BE2C (cell line): ENCODE results near the gene AGFG1.

ENCODE experiments used
- DNase-seq: peaks from one replicate; pipeline ENCODE4 v3.0.0-alpha.2; 2020
- H3K27me3 ChIP-seq: fragments of 250-450 bp; sonication (Bioruptor Pico); 2 replicates; pipeline ENCODE4 v1.5.1; 2020; ENCODE audit warnings: mild to moderate bottlenecking
- H3K36me3 ChIP-seq: fragments of 250-450 bp; sonication (Bioruptor Pico); 2 replicates; pipeline ENCODE4 v1.5.1; 2020; ENCODE audit warnings: mild to moderate bottlenecking
- H3K4me1 ChIP-seq: fragments of 250-450 bp; sonication (Bioruptor Pico); 2 replicates; pipeline ENCODE4 v1.5.1; 2020
- H3K4me3 ChIP-seq: 2 replicates; pipeline ENCODE4 v1.5.1; 2011; ENCODE audit warnings: low read depth, low read length
- H3K9me3 ChIP-seq: fragments of 250-450 bp; sonication (Bioruptor Pico); 2 replicates; pipeline ENCODE4 v1.5.1; 2020
- TF ChIP-seq, protein P1 (sequence below): IDR thresholded peaks from 2 replicates; pipeline ENCODE4 v1.5.1; 2012; ENCODE audit warnings: mild to moderate bottlenecking, low read depth, low read length

Gene AGFG1

DNA sequence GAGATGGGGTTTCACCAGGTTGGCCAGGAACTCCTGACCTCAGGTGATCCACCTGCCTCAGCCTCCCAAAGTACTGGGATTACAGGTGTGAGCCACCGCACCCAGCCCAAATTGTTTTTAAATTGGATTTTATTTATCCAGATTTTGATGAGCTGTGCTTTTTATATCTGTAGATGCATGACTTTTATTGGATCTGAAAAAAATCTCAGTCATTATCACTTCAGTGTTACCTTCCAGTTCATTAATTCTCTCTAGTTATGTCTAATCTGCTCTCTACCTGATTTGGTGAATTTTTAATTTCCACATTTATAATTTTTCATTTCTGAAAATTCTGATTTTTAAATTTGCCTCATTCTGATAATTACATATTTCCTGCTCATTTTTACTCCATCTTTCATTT is 13.5 kb downstream of the AGFG1 start:
- no peak for DNase-seq
- Histone ChIP-seq H3K4me1 (no peaks in the 10 kb centered on the region), H3K4me3 (no peak overlapping the region), H3K27me3 (no peaks in the 10 kb centered on the region; the same call in 1 of the 2 replicates), H3K9me3 (no peaks in the 10 kb centered on the region; the same call in 1 of the 2 replicates), H3K36me3 (no peaks in the 10 kb centered on the region)
- TF ChIP-seq, protein P1, sequence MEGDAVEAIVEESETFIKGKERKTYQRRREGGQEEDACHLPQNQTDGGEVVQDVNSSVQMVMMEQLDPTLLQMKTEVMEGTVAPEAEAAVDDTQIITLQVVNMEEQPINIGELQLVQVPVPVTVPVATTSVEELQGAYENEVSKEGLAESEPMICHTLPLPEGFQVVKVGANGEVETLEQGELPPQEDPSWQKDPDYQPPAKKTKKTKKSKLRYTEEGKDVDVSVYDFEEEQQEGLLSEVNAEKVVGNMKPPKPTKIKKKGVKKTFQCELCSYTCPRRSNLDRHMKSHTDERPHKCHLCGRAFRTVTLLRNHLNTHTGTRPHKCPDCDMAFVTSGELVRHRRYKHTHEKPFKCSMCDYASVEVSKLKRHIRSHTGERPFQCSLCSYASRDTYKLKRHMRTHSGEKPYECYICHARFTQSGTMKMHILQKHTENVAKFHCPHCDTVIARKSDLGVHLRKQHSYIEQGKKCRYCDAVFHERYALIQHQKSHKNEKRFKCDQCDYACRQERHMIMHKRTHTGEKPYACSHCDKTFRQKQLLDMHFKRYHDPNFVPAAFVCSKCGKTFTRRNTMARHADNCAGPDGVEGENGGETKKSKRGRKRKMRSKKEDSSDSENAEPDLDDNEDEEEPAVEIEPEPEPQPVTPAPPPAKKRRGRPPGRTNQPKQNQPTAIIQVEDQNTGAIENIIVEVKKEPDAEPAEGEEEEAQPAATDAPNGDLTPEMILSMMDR: no peak

DNA sequence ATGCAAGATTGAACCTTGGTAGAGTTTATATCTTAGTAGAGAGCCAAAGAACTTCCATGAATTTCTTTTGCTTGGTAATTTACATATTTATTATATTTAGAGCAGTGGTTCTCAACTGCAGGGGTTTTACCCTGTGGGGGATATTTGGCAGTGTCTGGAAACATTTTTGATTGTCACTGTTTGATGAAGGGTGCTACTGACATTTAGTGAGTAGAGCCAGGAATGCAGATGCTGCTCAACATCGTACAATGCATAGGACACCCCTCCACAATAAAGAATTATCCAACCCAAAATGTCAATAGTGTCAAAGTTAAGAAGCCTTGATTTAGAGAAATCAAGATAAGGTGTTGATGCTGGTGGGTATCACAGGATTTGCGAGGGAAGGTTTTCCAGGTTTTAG is 14.7 kb downstream of the AGFG1 start:
- no peaks in the 10 kb centered on the region for H3K36me3 ChIP-seq
- no peaks in the 10 kb centered on the region for H3K4me1 ChIP-seq
- no peak for DNase-seq
- no peaks in the 10 kb centered on the region; the same call in 1 of the 2 replicates for H3K27me3 ChIP-seq
- no peak overlapping the region for H3K4me3 ChIP-seq
- TF ChIP-seq, protein P1: no peak
- H3K9me3 ChIP-seq: no peaks in the 10 kb centered on the region; the same call in 1 of the 2 replicates

DNA sequence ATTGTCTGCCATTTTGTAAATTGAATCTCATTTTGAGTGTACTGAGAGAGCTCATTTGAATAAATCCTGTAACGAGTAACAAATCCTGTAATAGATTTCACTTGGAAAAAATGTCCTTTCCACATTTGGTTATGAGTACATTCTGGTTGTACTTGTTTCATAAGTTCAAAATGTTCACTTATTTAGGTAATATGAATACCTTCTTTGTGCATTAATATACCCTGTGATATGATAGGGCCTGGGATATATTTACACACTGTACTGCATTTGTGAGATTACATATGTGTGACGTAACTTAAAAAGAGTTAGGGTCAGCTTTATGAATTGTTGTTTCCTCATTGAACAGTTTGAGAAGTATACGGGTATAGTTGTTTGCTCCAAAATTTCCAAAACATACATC is 16.1 kb downstream of the AGFG1 start:
- Histone ChIP-seq H3K9me3 (no peaks in the 10 kb centered on the region; the same call in 1 of the 2 replicates), H3K27me3 (no peaks in the 10 kb centered on the region; the same call in 1 of the 2 replicates), H3K4me3 (no peak overlapping the region), H3K4me1 (no peaks in the 10 kb centered on the region), H3K36me3 (no peaks in the 10 kb centered on the region)
- DNase-seq: no peak
- TF ChIP-seq, protein P1: no peak

DNA sequence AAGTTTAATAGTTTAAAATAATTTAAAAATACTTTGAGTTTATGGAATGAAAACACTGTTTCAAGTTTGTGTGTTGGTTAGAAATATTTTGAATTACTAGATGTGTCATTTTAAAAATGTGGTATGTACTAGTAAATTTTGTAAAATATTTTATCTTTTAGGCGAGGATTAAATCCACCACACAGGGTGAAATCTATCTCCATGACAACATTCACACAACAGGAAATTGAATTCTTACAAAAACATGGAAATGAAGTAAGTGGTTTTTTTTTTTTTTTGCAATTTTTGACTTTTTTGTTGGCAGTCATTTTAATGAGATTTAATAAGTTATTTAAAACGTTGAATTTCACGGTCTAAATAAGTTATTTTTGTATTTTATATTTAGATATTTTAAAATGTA is 19.4 kb downstream of the AGFG1 start:
- H3K27me3 ChIP-seq: no peaks in the 10 kb centered on the region
- TF ChIP-seq, protein P1: no peak
- no peaks in the 10 kb centered on the region for H3K9me3 ChIP-seq
- no peak for DNase-seq
- no peak overlapping the region for H3K4me3 ChIP-seq
- peaks cover 7% of the 10 kb centered on the region for H3K36me3 ChIP-seq
- no peaks in the 10 kb centered on the region for H3K4me1 ChIP-seq

DNA sequence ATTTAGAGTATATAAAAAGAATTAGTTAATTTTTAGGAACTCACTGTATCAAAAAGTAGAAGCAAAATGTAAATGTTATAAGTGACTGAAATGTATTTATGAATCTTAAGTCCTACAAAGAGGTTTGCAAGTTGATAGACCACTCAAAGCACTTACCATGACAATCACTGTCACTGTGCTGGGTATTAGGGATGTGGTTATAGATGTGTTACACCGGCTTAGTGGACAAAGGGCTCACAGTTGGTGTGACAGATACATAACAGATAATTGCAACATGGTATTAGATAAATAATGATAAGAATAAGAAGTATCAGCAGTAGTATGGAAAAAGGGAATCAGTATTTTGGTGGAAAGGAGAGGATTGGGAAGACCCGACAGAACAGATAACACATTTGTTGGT is 21.6 kb downstream of the AGFG1 start:
- TF ChIP-seq, protein P1: no peak
- Histone ChIP-seq H3K27me3 (no peaks in the 10 kb centered on the region), H3K9me3 (no peaks in the 10 kb centered on the region), H3K36me3 (peaks cover 7% of the 10 kb centered on the region), H3K4me3 (no peak overlapping the region), H3K4me1 (no peaks in the 10 kb centered on the region)
- DNase-seq: no peak

DNA sequence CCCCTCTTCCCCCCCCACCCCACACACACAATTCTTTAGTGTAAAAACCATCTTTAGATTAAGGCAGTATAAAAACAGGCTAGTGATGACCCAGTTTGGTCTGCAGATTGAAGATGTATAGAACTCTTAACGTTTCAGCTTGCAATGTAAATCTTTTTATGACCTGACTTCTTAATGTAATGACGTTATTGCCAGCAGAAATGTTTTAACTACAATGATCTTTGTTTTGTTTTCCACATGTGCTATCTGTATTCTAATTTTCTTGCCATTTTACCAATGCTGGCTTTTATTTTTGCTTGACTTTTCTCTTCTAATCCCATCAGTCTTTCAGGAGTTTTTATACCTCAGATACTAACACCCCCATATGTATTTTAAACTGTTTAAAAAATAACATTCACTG is 25.2 kb downstream of the AGFG1 start:
- peaks cover 9% of the 10 kb centered on the region for H3K36me3 ChIP-seq
- no peaks in the 10 kb centered on the region for H3K27me3 ChIP-seq
- no peaks in the 10 kb centered on the region; the same call in 1 of the 2 replicates for H3K9me3 ChIP-seq
- no peaks in the 10 kb centered on the region for H3K4me1 ChIP-seq
- DNase-seq: no peak
- H3K4me3 ChIP-seq: no peak overlapping the region
- TF ChIP-seq, protein P1: no peak
